ENCODE measurements around the gene HRNR. TPM values are rescaled to one million over a fixed set of nuclear protein-coding genes. Genes with fewer than 3 reads are reported as not detected.

Gene HRNR
- polyA plus RNA-seq, 1 of the 3 experiments (the other 2 are of a cell fraction) = not detected

GRCh38 chr1:152182431-152182830 lies 41.6 kb downstream of the HRNR start:
- H3F3A ChIP-seq (replicated peaks; ENCODE audit: insufficient read depth) = peaks cover 21% of the 10 kb centered on the region
- 25% methylated on average over 2 of the region's 2 CpGs for WGBS (ENCODE audit: low lambda C conversion rate)
- no peaks in the 10 kb centered on the region for H3K36me3 ChIP-seq (replicated peaks in 1 of 2; ENCODE audit: control insufficient read depth in 1 of 2, insufficient read depth in 2 of 2, low read length in 1 of 2)
- peak overlapping the region in 1 of 2 experiments; percentile 39; a peak in 2 of 4 replicates for H3K4me3 ChIP-seq (ENCODE audit: low read depth in 2 of 2, low read length in 1 of 2)
- H4K20me1 ChIP-seq (ENCODE audit: insufficient read depth) = no peaks in the 10 kb centered on the region
- peak overlapping the region; percentile 26; the same call in 1 of the 2 replicates for H3K9ac ChIP-seq
- no peaks in the 10 kb centered on the region for H3K79me2 ChIP-seq (ENCODE audit: insufficient read depth)
- H3K9me3 ChIP-seq = no peaks in the 10 kb centered on the region
- POLR2A ChIA-PET = no interaction called here
- H2AFZ ChIP-seq (ENCODE audit: low read depth) = peak overlapping the region; percentile 48; the same call in 1 of the 2 replicates
- H3K4me2 ChIP-seq = peak overlapping the region; percentile 71
- no peaks in the 10 kb centered on the region for H3K9me2 ChIP-seq
- H3K4me1 ChIP-seq (ENCODE audit: control insufficient read depth in 1 of 2, insufficient read depth in 2 of 2, low read depth in 1 of 2, low read length in 1 of 2) = peaks cover 3% of the 10 kb centered on the region in 2 experiments; a peak in 3 of 4 replicates
- H3K27me3 ChIP-seq (ENCODE audit: insufficient read depth) = no peaks in the 10 kb centered on the region
- TF ChIP-seq RXRA (IDR thresholded peaks at IDR 0.05; ENCODE audit: borderline replicate concordance, low read depth) = no peak
- TF ChIP-seq RFX5 (IDR thresholded peaks at IDR 0.05; ENCODE audit: low read length) = no peak
- no peak for TF ChIP-seq FOSL2 (IDR thresholded peaks at IDR 0.05; ENCODE audit: borderline replicate concordance, low read depth)
- TF ChIP-seq CTCF (IDR thresholded peaks at IDR 0.05) = peak; percentile 74
- peak; percentile 49; the same call in 1 of the 2 replicates for TF ChIP-seq SMC3 (IDR thresholded peaks at IDR 0.05; ENCODE audit: low read depth, low read length)
- peak; percentile 57 for TF ChIP-seq RAD21 (IDR thresholded peaks at IDR 0.05; ENCODE audit: low read length)
- CTCF ChIA-PET = interaction anchor here (10.4 kb wide), 1 partner anchor 127 kb away, joined by 82 read pairs; no protein-coding TSS in a partner anchor
- H3K27ac ChIP-seq (ENCODE audit: low read depth in 2 of 2, low read length in 1 of 2) = peak overlapping the region in 1 of 2 experiments; percentile 80; a peak in 2 of 4 replicates
- DNase-seq = no peak

GRCh38 chr1:152179566-152179965 lies 44.4 kb downstream of the HRNR start:
- no peak overlapping the region for H3K9ac ChIP-seq
- 0 out of 2 replicates have a peak overlapping the region, but pooled peaks have one; percentile 8 for H3K4me2 ChIP-seq
- no peaks in the 10 kb centered on the region for H4K20me1 ChIP-seq (ENCODE audit: insufficient read depth)
- no peaks in the 10 kb centered on the region for H3K9me3 ChIP-seq
- DNase-seq = no peak
- peak overlapping the region; percentile 54; the same call in 1 of the 2 replicates for H2AFZ ChIP-seq (ENCODE audit: low read depth)
- H3K27ac ChIP-seq (ENCODE audit: low read depth in 2 of 2, low read length in 1 of 2) = 0 out of 4 replicates have a peak overlapping the region, but pooled peaks of 1 of the 2 experiments have one; percentile 1
- H3K79me2 ChIP-seq (ENCODE audit: insufficient read depth) = no peaks in the 10 kb centered on the region
- CTCF ChIA-PET = interaction anchor here (0.8 to 10.4 kb wide), 3 partner anchors 10 to 246 kb away, joined by 3 to 82 read pairs (median 6); no protein-coding TSS in a partner anchor
- H3K4me3 ChIP-seq (ENCODE audit: low read depth in 2 of 2, low read length in 1 of 2) = no peak overlapping the region
- 4% methylated on average over 1 of the region's 1 CpG for WGBS (ENCODE audit: low lambda C conversion rate)
- H3F3A ChIP-seq (replicated peaks; ENCODE audit: insufficient read depth) = peaks cover 18% of the 10 kb centered on the region
- H3K4me1 ChIP-seq (ENCODE audit: control insufficient read depth in 1 of 2, insufficient read depth in 2 of 2, low read depth in 1 of 2, low read length in 1 of 2) = peaks cover 3% of the 10 kb centered on the region in 2 experiments; a peak in 3 of 4 replicates
- H3K36me3 ChIP-seq (replicated peaks in 1 of 2; ENCODE audit: control insufficient read depth in 1 of 2, insufficient read depth in 2 of 2, low read length in 1 of 2) = no peaks in the 10 kb centered on the region
- POLR2A ChIA-PET = no interaction called here
- no peaks in the 10 kb centered on the region for H3K9me2 ChIP-seq
- no peaks in the 10 kb centered on the region for H3K27me3 ChIP-seq (ENCODE audit: insufficient read depth)
- no peak for TF ChIP-seq NRF1 (IDR thresholded peaks at IDR 0.05; ENCODE audit: low read depth, low read length)
- TF ChIP-seq CTCF (IDR thresholded peaks at IDR 0.05) = no peak
- TF ChIP-seq MAX (IDR thresholded peaks at IDR 0.05; ENCODE audit: low read depth) = no peak
- no peak for TF ChIP-seq NFIC (IDR thresholded peaks at IDR 0.05; ENCODE audit: borderline replicate concordance)
- no peak for TF ChIP-seq PBX3 (IDR thresholded peaks at IDR 0.05)
- TF ChIP-seq GABPA (IDR thresholded peaks at IDR 0.05; ENCODE audit: low read depth) = no peak
- TF ChIP-seq EP300 (IDR thresholded peaks at IDR 0.05; ENCODE audit: borderline replicate concordance in 1 of 2, low read depth in 1 of 2, low read length in 1 of 2) = no peak
- TF ChIP-seq FOXJ3 (CRISPR knock-in tag; IDR thresholded peaks at IDR 0.05) = no peak
- TF ChIP-seq ELF1 (IDR thresholded peaks at IDR 0.05) = no peak
- no peak for TF ChIP-seq EZH2phosphoT487 (IDR thresholded peaks at IDR 0.05; ENCODE audit: borderline replicate concordance, low read depth)
- no peak for TF ChIP-seq TEAD4 (IDR thresholded peaks at IDR 0.05; ENCODE audit: borderline replicate concordance, insufficient read depth)
- TF ChIP-seq USF2 (IDR thresholded peaks at IDR 0.05; ENCODE audit: borderline replicate concordance, low read depth, low read length) = no peak
- no peak for TF ChIP-seq USF1 (IDR thresholded peaks at IDR 0.05; ENCODE audit: borderline replicate concordance, low read depth)
- no peak for TF ChIP-seq RCOR1 (IDR thresholded peaks at IDR 0.05; ENCODE audit: low read length)
- TF ChIP-seq CHD2 (IDR thresholded peaks at IDR 0.05; ENCODE audit: low read length, partially characterized antibody) = no peak
- TF ChIP-seq RFX5 (IDR thresholded peaks at IDR 0.05; ENCODE audit: low read length) = no peak

Measured in SK-N-SH (cell line).